ENCODE data around the gene PATL2.
"Not testable (repeated sequence)": the region's sequence is repeated elsewhere in the genome, so short reads cannot be mapped to it uniquely, and the experiment has no call there.

Gene PATL2

DNA sequence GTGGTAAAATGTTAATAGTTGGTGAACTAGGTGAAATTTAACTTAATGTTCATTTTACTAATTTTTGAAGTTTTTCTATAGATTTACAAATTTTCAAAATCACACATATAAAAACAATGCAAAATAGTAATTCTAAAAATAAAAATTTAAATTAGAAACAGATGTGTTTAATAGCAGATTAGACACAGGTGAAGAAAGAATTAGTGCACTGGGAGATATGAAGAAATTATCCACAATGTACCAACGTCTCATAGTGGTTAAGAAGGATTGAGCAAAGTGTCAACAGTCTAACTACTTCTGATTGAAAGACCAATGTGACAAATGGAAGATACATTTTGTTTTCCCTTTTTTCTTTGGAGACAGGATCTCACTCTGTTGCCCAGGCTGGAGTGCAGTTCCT lies 74.1 kb downstream of the PATL2 start:
- no peak for DNase-seq

DNA sequence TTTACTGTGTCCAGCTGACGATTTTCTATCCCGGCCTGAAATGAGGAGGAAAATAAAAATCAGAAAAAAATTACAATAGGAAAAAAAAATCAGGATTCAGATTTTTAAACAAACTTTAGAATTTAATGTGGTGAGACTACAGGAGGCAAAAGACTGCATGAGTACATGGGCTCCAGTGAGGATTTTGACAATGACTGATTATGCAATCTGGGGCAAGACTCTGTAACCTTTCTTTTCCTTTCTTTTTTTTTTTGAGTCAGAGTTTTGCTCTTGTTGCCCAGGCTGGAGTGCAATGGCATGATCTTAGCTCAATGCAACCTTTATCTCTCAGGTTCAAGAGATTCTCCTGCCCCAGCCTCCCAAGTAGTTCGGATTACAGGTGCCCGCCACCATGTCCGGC lies 77.5 kb downstream of the PATL2 start:
- DNase-seq: no peak

DNA sequence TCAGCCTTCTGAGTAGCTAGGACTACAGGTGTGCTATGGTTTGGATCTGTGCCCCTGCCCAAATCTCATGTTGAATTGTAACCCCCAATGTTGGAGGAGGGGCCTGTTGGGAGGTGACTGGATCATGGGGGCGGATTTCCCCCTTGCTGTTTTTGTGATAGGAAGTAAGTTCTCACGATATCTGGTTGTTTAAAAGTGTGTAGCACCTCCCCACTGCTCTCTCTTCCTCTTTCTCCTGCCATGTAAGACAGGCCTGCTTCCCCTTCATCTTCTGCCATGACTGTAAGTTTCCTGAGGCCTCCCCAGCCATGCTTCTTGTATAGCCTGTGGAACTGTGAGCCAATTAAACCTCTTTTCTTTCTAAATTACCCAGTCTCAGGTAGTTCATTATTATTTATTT lies 85.8 kb downstream of the PATL2 start:
- DNase-seq: not testable (repeated sequence)

DNA sequence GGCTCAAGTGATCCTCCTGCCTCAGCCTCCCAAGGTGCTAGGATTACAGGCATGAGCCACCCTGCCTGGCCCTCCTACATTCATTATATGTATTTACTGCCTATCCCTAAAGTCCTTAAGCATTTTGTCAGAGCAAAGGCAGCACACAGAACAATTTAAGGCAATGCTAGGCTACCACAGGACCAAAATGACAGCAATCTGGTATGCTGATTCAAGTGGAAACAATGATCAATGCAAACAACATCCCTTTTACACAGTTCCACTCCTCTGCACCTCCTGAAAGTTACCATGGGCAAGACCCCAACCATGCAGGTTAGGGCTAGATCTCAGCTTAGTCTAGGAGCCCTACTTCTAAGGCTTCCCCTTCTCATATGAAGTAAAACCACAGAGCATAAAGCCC lies 87.9 kb downstream of the PATL2 start:
- no peak for DNase-seq

GRCh38 chr15:44620081-44620480 lies 91.0 kb downstream of the PATL2 start:
- DNase-seq: no peak

DNA sequence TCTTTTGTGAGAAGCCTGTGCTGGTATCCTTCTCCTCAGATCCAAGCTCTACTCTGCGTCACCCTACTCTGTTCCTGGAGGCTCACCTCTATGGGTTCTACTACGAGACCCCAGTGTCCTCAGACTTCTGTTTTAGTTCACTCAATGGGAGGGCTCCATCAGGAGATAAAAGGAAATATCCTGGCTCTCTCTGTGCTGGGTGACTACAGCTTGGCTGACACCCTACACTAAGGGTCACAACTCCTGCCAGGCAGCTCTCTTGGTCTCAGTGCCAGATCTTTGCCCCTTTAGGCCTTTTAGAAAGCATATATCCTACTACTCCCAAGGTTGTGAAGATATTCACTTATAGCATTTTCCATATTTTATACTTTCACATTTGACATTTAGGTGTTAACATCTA lies 94.1 kb downstream of the PATL2 start:
- no peak for DNase-seq
